ENCODE data around the gene ARHGAP31.
"Not testable (repeated sequence)": the region's sequence is repeated elsewhere in the genome, so short reads cannot be mapped to it uniquely, and the experiment has no call there.

Gene ARHGAP31

DNA sequence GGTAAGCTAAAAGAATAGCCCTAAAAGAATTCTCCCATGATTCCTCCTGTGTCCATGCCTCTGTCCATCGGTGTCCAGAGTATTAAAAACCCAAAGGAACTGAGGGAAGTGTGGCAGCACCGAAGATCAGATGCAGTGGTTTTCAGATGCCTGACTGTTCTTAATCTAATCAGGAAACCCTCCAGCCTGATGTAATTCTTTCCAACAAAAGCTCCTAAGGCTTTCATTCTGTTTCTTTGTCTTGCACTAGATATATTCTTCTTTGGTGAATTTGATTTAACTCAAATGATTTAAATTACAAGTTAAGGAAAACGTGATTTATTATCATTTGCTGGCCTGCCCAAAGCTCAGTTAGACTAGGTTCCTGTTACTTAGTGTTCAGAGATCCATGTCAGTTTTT, 71.2 kb downstream of the ARHGAP31 start:
- no peaks in the 10 kb centered on the region for H3K27me3 ChIP-seq (ENCODE audit: low read length)
- H3K36me3 ChIP-seq (ENCODE audit: low read length), result no peaks in the 10 kb centered on the region
- H4K20me1 ChIP-seq (ENCODE audit: low read depth, low read length), result no peaks in the 10 kb centered on the region
- no peak for TF ChIP-seq EZH2phosphoT487 (conservative IDR thresholded peaks at IDR 0.05; ENCODE audit: low read length)
- TF ChIP-seq, protein P1, sequence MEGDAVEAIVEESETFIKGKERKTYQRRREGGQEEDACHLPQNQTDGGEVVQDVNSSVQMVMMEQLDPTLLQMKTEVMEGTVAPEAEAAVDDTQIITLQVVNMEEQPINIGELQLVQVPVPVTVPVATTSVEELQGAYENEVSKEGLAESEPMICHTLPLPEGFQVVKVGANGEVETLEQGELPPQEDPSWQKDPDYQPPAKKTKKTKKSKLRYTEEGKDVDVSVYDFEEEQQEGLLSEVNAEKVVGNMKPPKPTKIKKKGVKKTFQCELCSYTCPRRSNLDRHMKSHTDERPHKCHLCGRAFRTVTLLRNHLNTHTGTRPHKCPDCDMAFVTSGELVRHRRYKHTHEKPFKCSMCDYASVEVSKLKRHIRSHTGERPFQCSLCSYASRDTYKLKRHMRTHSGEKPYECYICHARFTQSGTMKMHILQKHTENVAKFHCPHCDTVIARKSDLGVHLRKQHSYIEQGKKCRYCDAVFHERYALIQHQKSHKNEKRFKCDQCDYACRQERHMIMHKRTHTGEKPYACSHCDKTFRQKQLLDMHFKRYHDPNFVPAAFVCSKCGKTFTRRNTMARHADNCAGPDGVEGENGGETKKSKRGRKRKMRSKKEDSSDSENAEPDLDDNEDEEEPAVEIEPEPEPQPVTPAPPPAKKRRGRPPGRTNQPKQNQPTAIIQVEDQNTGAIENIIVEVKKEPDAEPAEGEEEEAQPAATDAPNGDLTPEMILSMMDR (IDR thresholded peaks at IDR 0.05; ENCODE audit: insufficient read depth, low read length, poor library complexity, severe bottlenecking), result no peak
- H3K9me3 ChIP-seq (ENCODE audit: insufficient read depth, low read length), result no peaks in the 10 kb centered on the region
- H3K79me2 ChIP-seq (ENCODE audit: insufficient read depth, low read length), result no peaks in the 10 kb centered on the region
- H3F3A ChIP-seq (ENCODE audit: insufficient read depth), result no peaks in the 10 kb centered on the region
- no peak overlapping the region for H3K9ac ChIP-seq (ENCODE audit: low read length)
- H3K4me2 ChIP-seq (ENCODE audit: low read depth, low read length, poor library complexity, severe bottlenecking), result no peak overlapping the region
- H3K4me3 ChIP-seq (ENCODE audit: insufficient read depth, low read length, poor library complexity, severe bottlenecking), result no peak overlapping the region
- no peak overlapping the region for H2AFZ ChIP-seq (ENCODE audit: low read depth, low read length, severe bottlenecking)
- no peak overlapping the region for H3K27ac ChIP-seq (ENCODE audit: low read depth, low read length)
- no peaks in the 10 kb centered on the region for H3K9me2 ChIP-seq (replicated peaks; ENCODE audit: insufficient read depth, low read length)

DNA sequence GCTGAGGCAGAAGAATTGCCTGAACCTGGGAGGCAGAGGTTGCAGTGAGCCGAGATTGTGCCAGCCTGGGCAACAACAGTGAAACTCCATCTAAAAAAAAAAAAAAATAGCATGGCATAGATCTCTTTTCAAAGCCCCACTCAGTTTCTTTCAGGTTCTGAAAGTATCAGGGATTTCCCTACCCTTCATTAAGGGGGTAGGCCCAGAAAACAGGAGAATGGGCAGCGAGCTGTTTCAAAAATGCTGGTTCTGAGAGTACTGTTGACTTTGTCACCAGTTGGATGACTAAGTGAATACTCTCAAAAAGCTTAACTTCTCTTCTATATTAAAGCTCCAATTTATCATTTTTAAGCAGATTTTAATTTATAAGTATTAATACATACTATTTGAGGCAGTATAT, 72.8 kb downstream of the ARHGAP31 start:
- Histone ChIP-seq H3K4me3 (ENCODE audit: insufficient read depth, low read length, poor library complexity, severe bottlenecking) (no peak overlapping the region), H3K9me3 (ENCODE audit: insufficient read depth, low read length) (no peaks in the 10 kb centered on the region), H3K27ac (ENCODE audit: low read depth, low read length) (no peak overlapping the region), H3F3A (ENCODE audit: insufficient read depth) (no peaks in the 10 kb centered on the region), H3K36me3 (ENCODE audit: low read length) (no peaks in the 10 kb centered on the region), H3K9ac (ENCODE audit: low read length) (no peak overlapping the region), H3K4me2 (ENCODE audit: low read depth, low read length, poor library complexity, severe bottlenecking) (no peak overlapping the region), H2AFZ (ENCODE audit: low read depth, low read length, severe bottlenecking) (no peak overlapping the region), H3K27me3 (ENCODE audit: low read length) (no peaks in the 10 kb centered on the region), H3K79me2 (ENCODE audit: insufficient read depth, low read length) (no peaks in the 10 kb centered on the region), H3K9me2 (replicated peaks; ENCODE audit: insufficient read depth, low read length) (no peaks in the 10 kb centered on the region), H4K20me1 (ENCODE audit: low read depth, low read length) (no peaks in the 10 kb centered on the region)
- TF ChIP-seq, protein P1 (IDR thresholded peaks at IDR 0.05; ENCODE audit: insufficient read depth, low read length, poor library complexity, severe bottlenecking), result no peak
- no peak for TF ChIP-seq EZH2phosphoT487 (conservative IDR thresholded peaks at IDR 0.05; ENCODE audit: low read length)

DNA sequence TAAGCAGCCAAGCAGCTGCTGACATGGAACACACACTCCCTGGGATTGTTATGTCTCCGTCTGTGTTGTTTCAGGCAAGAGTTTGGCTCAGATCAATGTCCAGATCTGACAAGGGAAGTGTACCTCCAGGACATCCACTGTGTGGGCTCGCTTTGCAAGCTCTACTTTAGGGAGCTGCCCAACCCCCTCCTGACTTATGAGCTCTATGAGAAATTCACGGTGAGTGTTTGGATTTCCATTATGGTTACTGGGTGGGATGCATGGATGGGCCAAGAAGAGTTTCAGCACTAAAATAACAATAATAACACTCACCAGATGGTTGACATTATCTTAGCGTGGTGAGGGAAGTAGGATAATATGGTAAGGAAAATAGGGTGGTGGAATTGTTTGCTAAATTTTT, 74.1 kb downstream of the ARHGAP31 start:
- Histone ChIP-seq H4K20me1 (ENCODE audit: low read depth, low read length) (no peaks in the 10 kb centered on the region), H3K79me2 (ENCODE audit: insufficient read depth, low read length) (no peaks in the 10 kb centered on the region), H3K9ac (ENCODE audit: low read length) (no peak overlapping the region), H3K36me3 (ENCODE audit: low read length) (no peaks in the 10 kb centered on the region), H3K27me3 (ENCODE audit: low read length) (no peaks in the 10 kb centered on the region), H3K4me3 (ENCODE audit: insufficient read depth, low read length, poor library complexity, severe bottlenecking) (no peak overlapping the region), H3K27ac (ENCODE audit: low read depth, low read length) (no peak overlapping the region), H3K9me3 (ENCODE audit: insufficient read depth, low read length) (no peaks in the 10 kb centered on the region), H3K4me2 (ENCODE audit: low read depth, low read length, poor library complexity, severe bottlenecking) (no peak overlapping the region), H3K9me2 (replicated peaks; ENCODE audit: insufficient read depth, low read length) (no peaks in the 10 kb centered on the region), H3F3A (ENCODE audit: insufficient read depth) (no peaks in the 10 kb centered on the region), H2AFZ (ENCODE audit: low read depth, low read length, severe bottlenecking) (no peak overlapping the region)
- no peak for TF ChIP-seq EZH2phosphoT487 (conservative IDR thresholded peaks at IDR 0.05; ENCODE audit: low read length)
- TF ChIP-seq, protein P1 (IDR thresholded peaks at IDR 0.05; ENCODE audit: insufficient read depth, low read length, poor library complexity, severe bottlenecking), result no peak

DNA sequence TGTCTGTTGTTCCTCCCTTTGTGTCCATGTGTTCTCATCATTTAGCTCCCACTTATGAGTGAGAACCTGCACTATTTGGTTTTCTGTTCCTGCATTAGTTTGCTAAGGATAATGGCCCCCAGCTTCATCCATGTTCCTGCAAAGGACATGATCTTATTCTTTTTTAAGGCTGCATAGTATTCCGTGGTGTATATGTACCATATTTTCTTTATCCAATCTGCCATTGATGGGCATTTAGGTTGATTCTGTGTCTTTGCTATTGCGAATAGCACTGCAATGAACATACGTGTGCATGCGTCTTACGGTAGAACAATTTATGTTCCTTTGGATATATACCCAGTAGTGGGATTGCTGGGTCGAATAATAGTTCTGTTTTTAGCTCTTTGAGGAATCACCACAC, 77.6 kb downstream of the ARHGAP31 start:
- not testable (repeated sequence) for H2AFZ ChIP-seq (ENCODE audit: low read depth, low read length, severe bottlenecking); H3K9me3 ChIP-seq (ENCODE audit: insufficient read depth, low read length)

More for the DNA sequence above, 77.6 kb downstream of the ARHGAP31 start:
- not testable (repeated sequence) for H3K79me2 ChIP-seq (ENCODE audit: insufficient read depth, low read length); H4K20me1 ChIP-seq (ENCODE audit: low read depth, low read length); H3K9me2 ChIP-seq (replicated peaks; ENCODE audit: insufficient read depth, low read length); H3K4me3 ChIP-seq (ENCODE audit: insufficient read depth, low read length, poor library complexity, severe bottlenecking); H3K36me3 ChIP-seq (ENCODE audit: low read length); H3F3A ChIP-seq (ENCODE audit: insufficient read depth); H3K27ac ChIP-seq (ENCODE audit: low read depth, low read length); H3K27me3 ChIP-seq (ENCODE audit: low read length); H3K4me2 ChIP-seq (ENCODE audit: low read depth, low read length, poor library complexity, severe bottlenecking); H3K9ac ChIP-seq (ENCODE audit: low read length)

Measured in SU-DHL-6 (cell line).